ENCODE results near the gene MAST3. TPM values are rescaled to one million over a fixed set of nuclear protein-coding genes. Genes with fewer than 3 reads are reported as not detected.

The MAST3 gene
- total RNA-seq, 1 experiment from 2014 or later, result 14.2 TPM

DNA sequence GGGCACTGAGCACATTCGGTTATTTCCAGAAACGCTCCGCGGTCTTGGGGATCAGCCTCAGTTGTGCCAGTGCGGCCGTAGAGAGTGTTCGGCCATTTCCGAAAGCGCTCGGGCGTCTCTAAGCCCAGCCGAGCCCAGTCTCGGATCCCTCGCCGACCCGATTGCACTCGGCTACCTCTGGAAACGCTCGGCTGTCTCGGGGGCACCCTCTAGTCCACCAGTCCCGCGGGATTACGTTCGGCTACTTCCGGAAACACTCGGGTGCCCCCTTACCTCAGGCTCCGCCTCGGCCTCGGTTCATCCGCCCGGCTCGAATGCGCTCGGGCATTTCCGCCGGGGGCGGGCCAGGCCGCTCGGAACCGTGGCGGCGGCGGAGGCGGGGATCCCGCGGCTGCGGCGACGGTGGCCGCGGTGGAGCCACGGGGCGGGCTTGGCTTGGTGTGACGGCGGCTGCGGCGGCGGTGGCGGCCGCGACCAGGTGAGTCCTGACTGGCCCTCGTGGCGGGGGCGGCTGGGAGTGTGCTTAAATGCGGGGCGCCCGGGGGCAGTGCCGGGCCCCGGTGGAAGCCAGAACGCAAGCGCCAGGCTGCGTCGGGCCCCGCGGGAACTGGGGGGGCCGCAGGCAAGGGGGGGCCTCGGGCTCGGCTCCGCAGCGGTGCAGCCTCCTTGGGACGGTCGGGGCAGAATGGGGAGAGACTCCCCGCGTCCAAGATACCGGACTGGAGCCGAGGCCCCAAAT, 55.4 kb downstream of the MAST3 start, which contains the start of gene PIK3R2:
PIK3R2 (plus strand) TSS at position 347 of the 739 bp plus-strand sequence. CDS start 2,717 bp downstream, outside the sequence.
- POLR2A ChIA-PET, result interaction anchor here (0.7 to 1.6 kb wide), 2 partner anchors 39 to 128 kb away, joined by 3 to 4 read pairs; partner anchors contain the start of gene JUND
- peak; percentile 90 for ATAC-seq

More for the DNA sequence above, 55.4 kb downstream of the MAST3 start, which contains the start of gene PIK3R2:
- TF ChIP-seq, protein P1, sequence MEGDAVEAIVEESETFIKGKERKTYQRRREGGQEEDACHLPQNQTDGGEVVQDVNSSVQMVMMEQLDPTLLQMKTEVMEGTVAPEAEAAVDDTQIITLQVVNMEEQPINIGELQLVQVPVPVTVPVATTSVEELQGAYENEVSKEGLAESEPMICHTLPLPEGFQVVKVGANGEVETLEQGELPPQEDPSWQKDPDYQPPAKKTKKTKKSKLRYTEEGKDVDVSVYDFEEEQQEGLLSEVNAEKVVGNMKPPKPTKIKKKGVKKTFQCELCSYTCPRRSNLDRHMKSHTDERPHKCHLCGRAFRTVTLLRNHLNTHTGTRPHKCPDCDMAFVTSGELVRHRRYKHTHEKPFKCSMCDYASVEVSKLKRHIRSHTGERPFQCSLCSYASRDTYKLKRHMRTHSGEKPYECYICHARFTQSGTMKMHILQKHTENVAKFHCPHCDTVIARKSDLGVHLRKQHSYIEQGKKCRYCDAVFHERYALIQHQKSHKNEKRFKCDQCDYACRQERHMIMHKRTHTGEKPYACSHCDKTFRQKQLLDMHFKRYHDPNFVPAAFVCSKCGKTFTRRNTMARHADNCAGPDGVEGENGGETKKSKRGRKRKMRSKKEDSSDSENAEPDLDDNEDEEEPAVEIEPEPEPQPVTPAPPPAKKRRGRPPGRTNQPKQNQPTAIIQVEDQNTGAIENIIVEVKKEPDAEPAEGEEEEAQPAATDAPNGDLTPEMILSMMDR (IDR thresholded peaks at IDR 0.05 in 2 of 3, conservative IDR thresholded peaks at IDR 0.05 in 1 of 3; ENCODE audit: borderline replicate concordance in 1 of 3, insufficient read depth in 1 of 3, low read depth in 2 of 3, low read length in 2 of 3), result no peak
- TF ChIP-seq CEBPB (IDR thresholded peaks at IDR 0.05; ENCODE audit: low read depth) (no peak), EZH2 (IDR thresholded peaks at IDR 0.05) (no peak), SRF (IDR thresholded peaks at IDR 0.05; ENCODE audit: low read depth) (no peak), ELF1 (IDR thresholded peaks at IDR 0.05; ENCODE audit: borderline replicate concordance, low read depth) (no peak; the same call in 1 of the 2 replicates), FOSL1 (IDR thresholded peaks at IDR 0.05; ENCODE audit: low read depth) (no peak), ZFX (IDR thresholded peaks at IDR 0.05) (peak; percentile 83; the same call in 1 of the 2 replicates), POLR2AphosphoS5 (IDR thresholded peaks at IDR 0.05; ENCODE audit: low read depth, low read length) (peak; percentile 51), SIN3A (IDR thresholded peaks at IDR 0.05; ENCODE audit: low read depth) (no peak; the same call in 1 of the 2 replicates), RAD21 (IDR thresholded peaks at IDR 0.05; ENCODE audit: low read depth) (no peak), JUND (IDR thresholded peaks at IDR 0.05) (no peak), POLR2A (IDR thresholded peaks at IDR 0.05; ENCODE audit: borderline replicate concordance, extremely low read depth, insufficient read depth, insufficient read length) (peak; percentile 20), TCF7L2 (IDR thresholded peaks at IDR 0.05; ENCODE audit: borderline replicate concordance, extremely low read depth, insufficient read depth, insufficient read length) (no peak), EZH2phosphoT487 (IDR thresholded peaks at IDR 0.05; ENCODE audit: borderline replicate concordance) (no peak)
- TF ChIP-seq, protein P2, sequence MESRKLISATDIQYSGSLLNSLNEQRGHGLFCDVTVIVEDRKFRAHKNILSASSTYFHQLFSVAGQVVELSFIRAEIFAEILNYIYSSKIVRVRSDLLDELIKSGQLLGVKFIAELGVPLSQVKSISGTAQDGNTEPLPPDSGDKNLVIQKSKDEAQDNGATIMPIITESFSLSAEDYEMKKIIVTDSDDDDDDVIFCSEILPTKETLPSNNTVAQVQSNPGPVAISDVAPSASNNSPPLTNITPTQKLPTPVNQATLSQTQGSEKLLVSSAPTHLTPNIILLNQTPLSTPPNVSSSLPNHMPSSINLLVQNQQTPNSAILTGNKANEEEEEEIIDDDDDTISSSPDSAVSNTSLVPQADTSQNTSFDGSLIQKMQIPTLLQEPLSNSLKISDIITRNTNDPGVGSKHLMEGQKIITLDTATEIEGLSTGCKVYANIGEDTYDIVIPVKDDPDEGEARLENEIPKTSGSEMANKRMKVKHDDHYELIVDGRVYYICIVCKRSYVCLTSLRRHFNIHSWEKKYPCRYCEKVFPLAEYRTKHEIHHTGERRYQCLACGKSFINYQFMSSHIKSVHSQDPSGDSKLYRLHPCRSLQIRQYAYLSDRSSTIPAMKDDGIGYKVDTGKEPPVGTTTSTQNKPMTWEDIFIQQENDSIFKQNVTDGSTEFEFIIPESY (IDR thresholded peaks at IDR 0.05; ENCODE audit: extremely low read depth, insufficient replicate concordance, low read length), result peak; percentile 92
- TF ChIP-seq, protein P3, sequence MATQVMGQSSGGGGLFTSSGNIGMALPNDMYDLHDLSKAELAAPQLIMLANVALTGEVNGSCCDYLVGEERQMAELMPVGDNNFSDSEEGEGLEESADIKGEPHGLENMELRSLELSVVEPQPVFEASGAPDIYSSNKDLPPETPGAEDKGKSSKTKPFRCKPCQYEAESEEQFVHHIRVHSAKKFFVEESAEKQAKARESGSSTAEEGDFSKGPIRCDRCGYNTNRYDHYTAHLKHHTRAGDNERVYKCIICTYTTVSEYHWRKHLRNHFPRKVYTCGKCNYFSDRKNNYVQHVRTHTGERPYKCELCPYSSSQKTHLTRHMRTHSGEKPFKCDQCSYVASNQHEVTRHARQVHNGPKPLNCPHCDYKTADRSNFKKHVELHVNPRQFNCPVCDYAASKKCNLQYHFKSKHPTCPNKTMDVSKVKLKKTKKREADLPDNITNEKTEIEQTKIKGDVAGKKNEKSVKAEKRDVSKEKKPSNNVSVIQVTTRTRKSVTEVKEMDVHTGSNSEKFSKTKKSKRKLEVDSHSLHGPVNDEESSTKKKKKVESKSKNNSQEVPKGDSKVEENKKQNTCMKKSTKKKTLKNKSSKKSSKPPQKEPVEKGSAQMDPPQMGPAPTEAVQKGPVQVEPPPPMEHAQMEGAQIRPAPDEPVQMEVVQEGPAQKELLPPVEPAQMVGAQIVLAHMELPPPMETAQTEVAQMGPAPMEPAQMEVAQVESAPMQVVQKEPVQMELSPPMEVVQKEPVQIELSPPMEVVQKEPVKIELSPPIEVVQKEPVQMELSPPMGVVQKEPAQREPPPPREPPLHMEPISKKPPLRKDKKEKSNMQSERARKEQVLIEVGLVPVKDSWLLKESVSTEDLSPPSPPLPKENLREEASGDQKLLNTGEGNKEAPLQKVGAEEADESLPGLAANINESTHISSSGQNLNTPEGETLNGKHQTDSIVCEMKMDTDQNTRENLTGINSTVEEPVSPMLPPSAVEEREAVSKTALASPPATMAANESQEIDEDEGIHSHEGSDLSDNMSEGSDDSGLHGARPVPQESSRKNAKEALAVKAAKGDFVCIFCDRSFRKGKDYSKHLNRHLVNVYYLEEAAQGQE (IDR thresholded peaks at IDR 0.05; ENCODE audit: low read depth), result no peak
- ChIA-PET RAD21 (ENCODE audit: low non-redundant PET in 1 of 2, low total read pairs in 2 of 2, uncharacterized antibody in 2 of 2, unreplicated experiment in 2 of 2) (no interaction called here), CTCF (interaction anchor here (0.7 to 1.5 kb wide), 7 partner anchors 15 to 261 kb away, joined by 3 to 11 read pairs (median 3); partner anchors contain the start of gene MPV17L2)
- H4K20me1 ChIP-seq (ENCODE audit: insufficient read depth), result no peaks in the 10 kb centered on the region
- peak within 1 kb of the TSS; percentile 85 for H3K27ac ChIP-seq (ENCODE audit: low read depth, low read length)
- H3K9me3 ChIP-seq (ENCODE audit: control insufficient read depth in 1 of 2, insufficient read depth in 1 of 2, low read depth in 1 of 2, low read length in 2 of 2), result no peaks in the 10 kb centered on the region
- peak within 1 kb of the TSS; percentile 99 for H3K4me2 ChIP-seq (ENCODE audit: low read length)
- DNase-seq (ENCODE audit: low read depth, low spot score), result peak; percentile 97
- peak within 1 kb of the TSS; percentile 98 for H3K9ac ChIP-seq (ENCODE audit: low read length)
- H3K27me3 ChIP-seq (ENCODE audit: insufficient read depth, low read length), result no peaks in the 10 kb centered on the region
- peaks cover 35% of the 10 kb centered on the region for H3K79me2 ChIP-seq (ENCODE audit: insufficient read depth, low read length)
- intact Hi-C loops (cut with micrococcal nuclease), result loop anchor here (1.0 to 10.0 kb wide), 2 partner anchors 36 to 148 kb away; partner anchors contain the start of gene ARRDC2
- H3K4me3 ChIP-seq (replicated peaks in 1 of 2; ENCODE audit: low read depth in 1 of 2, low read length in 2 of 2), result peak within 1 kb of the TSS; percentile 83 to 90
- H3K36me3 ChIP-seq (ENCODE audit: control insufficient read depth in 1 of 2, insufficient read depth in 2 of 2, low read length in 2 of 2), result peaks cover 0 to 11% of the 10 kb centered on the region in 2 experiments; a peak in 1 of 4 replicates
- no peaks in the 10 kb centered on the region for H3K9me2 ChIP-seq (ENCODE audit: insufficient read depth)
- BruUV-seq (replicated peaks), result no TSS peak
- H3K4me1 ChIP-seq (ENCODE audit: control insufficient read depth in 1 of 2, insufficient read depth in 2 of 2, low read length in 2 of 2), result peaks cover 38 to 49% of the 10 kb centered on the region in 2 experiments
- no peak within 1 kb of the TSS for H2AFZ ChIP-seq (ENCODE audit: low read depth, low read length, poor library complexity, severe bottlenecking)

All from HCT116 (cell line).